Stimulated activated CD4-positive, alpha-beta T cell treated with anti-CD3 and anti-CD28 coated beads, Interleukin-15, amount 100 ng/mL, for 48 hours (primary cell): ENCODE results near the gene RUBCNL.

Source experiments
- DNase-seq, 2 donors: peaks; one replicate each; pipeline ENCODE4 v3.0.0-alpha.2; 2020; ENCODE audit warnings: low read depth in 2 of 2

The RUBCNL gene

DNA sequence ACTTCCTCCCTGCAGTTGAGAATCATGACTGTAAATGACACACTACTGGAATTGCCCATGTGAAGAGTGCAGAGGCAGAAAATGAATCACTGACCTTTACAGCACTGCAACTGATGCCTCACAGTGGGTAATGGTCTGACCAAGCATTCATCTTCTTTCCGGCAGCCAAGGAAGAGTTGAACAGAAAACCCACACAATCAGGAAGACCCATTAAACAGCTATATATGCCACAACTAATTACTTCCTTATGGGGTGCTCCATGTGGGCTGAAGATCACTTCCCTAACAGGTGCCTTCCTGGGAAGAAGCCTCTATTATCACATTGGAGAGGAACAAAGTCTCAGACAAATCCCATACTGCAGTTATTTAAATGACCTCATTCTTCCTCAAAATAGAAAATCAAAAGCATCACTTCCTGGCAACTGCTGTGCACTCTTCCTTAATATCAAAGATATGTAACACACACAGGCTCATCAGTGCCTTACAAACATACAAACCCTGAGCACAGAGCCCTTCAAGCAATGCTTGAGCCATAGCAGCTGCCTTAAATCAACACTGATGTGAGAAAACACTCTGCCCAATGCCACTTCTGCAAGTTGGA is 45.8 kb downstream of the RUBCNL start:
- no peak for DNase-seq

DNA sequence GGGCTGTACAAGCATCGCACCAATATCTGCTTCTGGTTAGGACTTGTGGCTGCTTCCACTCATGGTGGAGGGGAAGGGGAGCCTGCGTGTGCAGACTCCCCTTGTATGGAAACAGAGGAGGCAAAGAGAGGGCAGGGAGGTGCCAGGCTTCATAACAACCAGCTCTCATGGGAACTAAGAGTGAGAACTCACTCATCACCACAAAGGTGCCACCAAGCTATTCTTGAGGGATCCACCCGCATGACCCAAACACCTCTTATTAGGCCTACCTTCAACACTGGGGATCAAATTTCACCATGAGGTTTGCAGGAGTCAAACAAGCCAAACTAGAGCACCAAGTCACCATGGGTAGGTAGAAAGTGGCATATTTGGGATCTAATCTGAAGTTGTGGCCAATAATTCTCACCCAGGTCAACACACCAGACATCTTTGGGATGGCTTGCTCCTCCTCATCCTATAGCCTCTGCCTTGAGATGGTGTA is 46.4 kb downstream of the RUBCNL start:
- no peak for DNase-seq

DNA sequence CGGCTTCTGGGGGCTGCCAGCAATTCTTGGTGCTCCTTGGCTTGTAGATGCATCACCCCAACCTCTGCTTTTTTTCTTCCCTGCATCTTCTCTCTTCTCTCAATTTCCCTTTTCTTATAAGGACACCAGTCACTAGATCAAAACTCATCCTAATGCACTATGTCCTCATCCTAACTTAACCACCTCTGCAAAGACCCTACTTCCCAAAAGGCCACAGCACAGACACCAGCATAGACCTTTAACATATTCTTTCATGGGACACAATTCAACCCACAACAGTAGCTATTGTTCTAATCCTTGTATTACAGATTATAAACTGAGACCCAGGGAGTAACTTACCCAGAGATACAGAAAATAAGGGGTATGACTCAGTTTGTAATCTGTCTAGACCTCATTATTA is 47.0 kb downstream of the RUBCNL start:
- no peak for DNase-seq

DNA sequence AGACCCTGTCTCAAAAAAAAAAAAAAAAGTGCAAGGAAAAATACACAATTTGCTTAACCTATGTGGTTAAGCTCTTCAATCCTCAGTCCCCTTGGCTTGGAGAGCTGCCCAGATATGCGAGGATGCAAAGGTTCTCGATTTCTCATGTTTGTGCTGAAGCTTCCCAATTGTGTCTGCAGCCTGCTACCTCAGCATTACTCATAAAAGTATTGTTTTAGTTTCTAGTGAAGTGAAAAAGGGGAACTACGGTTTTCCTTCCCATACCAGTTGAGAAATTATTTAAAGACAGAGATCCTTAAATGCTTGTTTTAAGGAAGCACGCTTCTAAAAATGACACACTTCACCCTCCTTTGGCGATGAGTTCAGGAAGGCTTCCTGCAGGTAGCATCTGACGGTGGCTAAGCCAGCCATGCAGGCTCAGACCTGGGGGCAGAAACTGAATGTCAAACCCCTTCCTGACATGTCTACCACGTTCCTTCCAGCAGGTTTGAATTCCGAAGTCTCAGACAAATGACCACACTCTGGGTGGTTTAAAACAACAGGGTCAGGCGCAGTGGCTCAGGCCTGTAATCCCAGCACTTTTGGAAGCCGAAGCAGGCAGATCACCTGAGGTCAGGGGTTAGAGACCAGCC is 47.9 kb downstream of the RUBCNL start:
- DNase-seq: no peak

DNA sequence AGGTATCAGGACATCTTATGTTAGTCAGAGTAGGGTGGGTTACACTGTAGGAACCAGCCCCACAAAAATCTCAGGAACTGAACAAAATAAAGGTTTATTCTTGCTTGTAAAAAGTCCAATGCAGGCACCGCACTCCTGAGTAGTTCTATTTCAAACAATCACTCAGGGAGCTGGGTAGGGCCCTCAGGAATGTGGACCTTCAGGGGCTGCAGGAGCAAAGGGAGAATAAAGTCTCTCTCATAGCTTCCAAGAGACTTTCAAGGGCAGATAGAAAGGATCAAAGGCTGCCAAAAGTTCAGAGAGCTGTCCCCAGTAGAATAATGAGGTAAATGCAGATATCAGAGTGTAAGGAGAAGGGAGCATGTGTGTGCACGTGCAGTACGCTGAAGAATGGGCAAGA is 49.4 kb downstream of the RUBCNL start:
- no peak for DNase-seq

- no peak for DNase-seq
Observed at GRCh38 chr13:46334035-46334822, 52.8 kb downstream of the RUBCNL start.

DNA sequence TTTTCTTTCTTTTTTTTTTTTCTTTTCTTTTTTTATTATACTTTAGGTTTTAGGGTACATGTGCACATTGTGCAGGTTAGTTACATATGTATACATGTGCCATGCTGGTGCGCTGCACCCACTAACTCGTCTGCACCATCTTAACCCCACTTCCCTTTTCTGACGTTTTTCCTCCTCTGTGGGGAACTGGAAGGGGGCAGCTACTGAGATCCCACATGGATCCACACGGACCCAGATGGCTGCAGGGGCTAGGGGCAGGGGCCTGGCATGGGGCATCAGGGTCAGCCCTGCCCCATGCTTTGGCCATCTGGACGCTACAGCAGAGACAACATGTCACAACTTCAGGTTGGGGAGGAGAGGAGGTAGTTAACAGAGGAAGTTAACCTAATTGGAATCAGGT is 54.3 kb downstream of the RUBCNL start:
- DNase-seq: no peak

GRCh38 chr13:46329624-46330023 is 57.4 kb downstream of the RUBCNL start:
- DNase-seq: no peak

GRCh38 chr13:46327246-46327645 is 59.8 kb downstream of the RUBCNL start:
- DNase-seq: no peak

DNA sequence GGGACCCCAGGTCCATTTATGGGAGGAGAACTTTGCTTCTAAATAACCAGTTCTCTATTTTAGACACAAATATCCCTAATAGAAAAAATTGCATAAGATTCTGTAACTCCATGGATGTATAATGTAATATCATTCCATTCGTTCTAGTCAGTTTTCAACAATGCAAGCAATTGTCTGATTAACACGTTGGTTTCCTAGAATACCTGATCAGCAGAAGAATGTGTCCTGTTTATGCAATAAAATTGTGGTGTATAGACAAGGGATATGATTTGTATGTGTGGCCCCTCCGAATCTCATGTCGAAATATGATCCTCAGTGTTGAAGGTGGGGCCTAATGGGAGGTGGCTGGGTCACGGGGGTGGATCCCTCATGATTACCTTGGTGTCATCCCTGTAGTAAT is 62.1 kb downstream of the RUBCNL start:
- DNase-seq: no peak

- DNase-seq: peak; percentile 41 to 61
Observed at GRCh38 chr13:46321494-46322225, 65.4 kb downstream of the RUBCNL start.

DNA sequence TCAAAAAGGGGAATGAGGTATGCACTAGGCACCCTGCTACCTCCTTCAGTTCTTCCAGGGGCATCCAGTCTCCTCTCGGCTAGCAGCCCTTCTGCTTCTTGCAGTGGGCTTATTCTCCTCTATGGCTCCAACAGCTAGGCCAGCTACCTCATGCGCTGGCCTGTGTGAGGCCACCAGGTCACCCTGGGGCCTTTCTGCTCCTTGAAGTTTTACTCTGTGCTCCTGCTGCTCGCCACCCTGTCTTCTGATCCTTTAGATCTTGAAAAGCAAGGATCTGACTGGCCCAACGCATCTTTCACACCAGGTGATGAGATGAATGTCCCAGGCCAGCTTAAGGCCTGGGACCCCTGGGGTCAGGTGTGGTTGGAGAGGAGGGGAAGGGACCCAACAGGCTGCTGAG is 66.2 kb downstream of the RUBCNL start:
- no peak for DNase-seq

DNA sequence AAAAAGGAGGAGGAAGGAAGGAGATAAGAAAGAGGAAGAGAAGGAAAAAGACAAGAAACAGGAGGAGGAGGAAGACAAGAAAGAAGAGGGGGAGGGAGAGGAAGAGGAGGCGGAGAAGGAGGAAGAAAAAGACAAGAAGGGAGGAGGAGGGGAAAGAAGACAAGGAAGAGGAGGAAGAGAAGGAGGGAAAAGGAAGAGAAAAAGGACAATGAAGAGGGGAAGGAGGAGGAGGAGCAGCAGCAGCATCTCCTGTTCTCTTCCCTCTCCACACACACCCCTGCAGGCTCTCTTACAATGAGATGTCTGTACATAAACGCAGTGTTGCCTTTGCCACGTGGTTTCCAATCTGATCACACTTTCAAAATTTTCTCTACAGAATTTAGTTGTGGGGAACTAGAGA is 66.6 kb downstream of the RUBCNL start:
- DNase-seq: no peak

DNA sequence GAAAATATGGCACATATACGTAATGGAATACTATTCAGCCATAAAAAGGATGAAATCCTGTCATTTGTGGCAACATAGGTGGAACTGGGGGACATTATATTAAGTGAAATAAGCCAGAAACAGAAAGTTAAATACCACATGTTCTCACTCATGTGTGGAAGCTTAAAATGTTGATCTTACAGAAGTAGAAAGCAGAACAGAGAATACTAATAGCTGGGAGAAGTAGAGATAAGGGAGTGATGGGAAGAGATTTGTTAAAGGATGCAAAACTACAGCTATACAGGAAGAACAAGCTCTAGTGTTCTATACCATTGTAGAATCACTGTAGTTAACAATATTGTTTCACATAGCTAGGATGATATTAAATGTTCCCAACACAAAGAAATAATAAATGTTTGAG is 68.1 kb downstream of the RUBCNL start:
- DNase-seq: no peak

DNA sequence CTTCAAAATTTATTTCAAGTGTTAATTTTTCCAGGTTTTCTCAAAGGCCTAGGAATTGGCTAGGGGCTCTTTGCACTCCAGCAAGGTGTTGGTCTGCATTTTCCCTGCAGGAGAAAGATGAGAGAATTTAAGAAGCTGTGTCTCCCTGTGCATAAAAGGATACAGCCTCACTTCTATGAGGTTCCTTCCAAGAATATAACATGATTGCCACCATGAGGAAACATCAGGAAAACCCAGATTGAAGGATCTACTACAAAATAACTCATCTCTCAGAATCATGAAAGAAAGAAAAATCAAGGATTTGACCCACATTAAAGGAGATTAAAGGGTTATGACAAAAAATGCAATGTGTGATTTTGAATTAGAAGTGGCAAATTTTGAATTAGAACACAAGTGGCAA is 69.9 kb downstream of the RUBCNL start:
- no peak for DNase-seq

GRCh38 chr13:46315491-46316075 is 71.5 kb downstream of the RUBCNL start:
- no peak for DNase-seq

DNA sequence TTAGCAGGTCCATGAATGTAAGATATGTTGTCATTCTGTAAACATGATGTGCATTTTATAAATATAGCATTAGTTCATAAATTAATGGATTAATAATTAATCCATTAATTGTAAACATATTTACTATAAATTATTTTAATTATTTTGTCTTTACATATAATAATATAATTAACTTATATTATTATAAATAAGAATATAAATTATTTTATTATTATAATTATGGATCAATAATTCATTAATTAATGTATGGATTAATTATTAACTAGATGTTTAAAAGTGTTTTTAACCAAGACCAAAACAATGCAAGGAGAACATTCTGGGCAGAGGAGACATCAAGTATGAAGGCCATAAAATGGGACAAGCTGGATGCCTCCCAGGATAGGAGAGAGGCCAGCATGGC is 72.0 kb downstream of the RUBCNL start:
- DNase-seq: no peak

DNA sequence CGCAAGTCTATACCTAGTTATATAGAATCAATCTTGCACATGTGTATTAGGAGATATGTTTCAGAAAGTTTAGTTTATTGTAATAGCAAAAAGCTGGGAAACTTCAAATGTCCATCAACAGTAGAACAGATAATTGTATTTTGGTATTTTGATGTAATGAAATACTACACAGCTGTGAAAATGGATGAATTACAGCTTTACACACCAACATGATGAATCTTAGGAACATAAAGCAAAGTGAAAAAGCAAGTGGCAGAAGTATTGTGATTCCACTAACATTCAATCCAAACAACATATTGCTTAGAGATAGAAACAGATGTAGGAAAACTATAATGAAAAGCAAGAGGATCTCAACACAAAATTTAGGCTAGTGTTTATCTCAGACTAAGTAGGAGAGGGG is 72.5 kb downstream of the RUBCNL start:
- DNase-seq: no peak

GRCh38 chr13:46313432-46314257 is 73.4 kb downstream of the RUBCNL start:
- no peak for DNase-seq

DNA sequence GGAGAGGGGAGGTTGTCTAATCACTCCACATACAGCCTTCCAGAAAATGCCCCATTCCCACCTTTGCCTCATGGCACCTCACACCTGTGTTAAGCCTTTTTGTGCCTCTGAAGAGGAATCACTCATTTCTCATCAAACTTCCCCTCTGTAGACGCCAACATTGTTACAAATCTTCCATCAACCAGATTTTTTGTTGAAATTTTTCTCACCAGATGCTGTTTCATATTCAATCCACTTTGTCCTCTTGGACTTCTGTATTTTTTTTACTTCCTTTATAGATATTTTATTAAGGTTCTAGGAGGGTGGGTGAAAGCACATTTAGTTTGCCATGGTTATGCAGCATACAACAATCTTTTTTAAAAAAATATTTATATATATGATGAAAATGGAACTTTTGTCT is 74.0 kb downstream of the RUBCNL start:
- DNase-seq: no peak

DNA sequence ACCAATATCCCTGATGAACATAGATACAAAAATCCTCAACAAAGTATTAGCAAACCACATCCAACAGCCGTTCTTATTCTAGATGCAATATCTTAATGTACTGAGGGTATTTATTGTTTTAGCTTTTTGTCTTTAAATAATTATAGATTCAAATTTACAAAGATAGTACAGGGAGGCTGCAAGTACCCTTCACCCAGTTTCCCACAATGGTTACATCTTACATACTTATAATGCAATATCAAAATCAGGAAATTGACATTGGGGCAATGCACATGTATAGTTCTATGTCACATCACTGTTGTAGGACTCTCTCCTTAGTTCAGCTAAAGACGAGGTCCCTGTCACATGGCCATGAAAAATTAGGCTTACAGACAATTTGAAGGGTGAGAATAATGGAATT is 75.8 kb downstream of the RUBCNL start:
- DNase-seq: no peak
